DMS114 treated with DMSO at 0.1 percent for 48 hours (cell line): ENCODE measurements around the gene PURA.
"Not testable (repeated sequence)": the region's sequence is repeated elsewhere in the genome, so short reads cannot be mapped to it uniquely, and the experiment has no call there.

Experiments used
- DNase-seq: peaks from one replicate; lab custom pipeline; 2025; ENCODE audit not compliant: unreplicated experiment; lab: John Stamatoyannopoulos, UW

The PURA gene

GRCh38 chr5:140134277-140134935 lies 20.5 kb downstream of the PURA start:
- DNase-seq = no peak

- DNase-seq = no peak
These were observed 21.2 kb downstream of the PURA start for GRCh38 chr5:140135127-140135526.

DNA sequence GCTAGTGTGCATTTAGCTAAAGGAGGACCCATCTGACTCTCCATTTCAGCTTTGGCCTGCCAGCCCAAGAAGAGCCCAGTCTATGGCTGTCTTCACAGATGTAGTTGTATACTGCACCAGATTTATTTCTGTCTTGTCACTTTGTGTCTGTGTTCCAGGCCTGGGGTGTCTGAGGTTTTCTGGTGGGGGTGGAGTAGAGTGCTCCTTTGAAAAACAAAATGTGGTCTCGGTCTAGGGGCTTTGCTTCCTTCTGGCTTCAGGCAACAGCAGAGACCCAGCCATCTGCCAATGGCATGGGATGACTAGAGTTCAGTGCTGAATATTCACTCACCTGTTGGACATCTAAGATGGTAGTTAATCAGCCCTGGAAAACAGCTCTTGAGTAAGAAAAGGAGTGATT lies 22.7 kb downstream of the PURA start:
- DNase-seq = no peak

DNA sequence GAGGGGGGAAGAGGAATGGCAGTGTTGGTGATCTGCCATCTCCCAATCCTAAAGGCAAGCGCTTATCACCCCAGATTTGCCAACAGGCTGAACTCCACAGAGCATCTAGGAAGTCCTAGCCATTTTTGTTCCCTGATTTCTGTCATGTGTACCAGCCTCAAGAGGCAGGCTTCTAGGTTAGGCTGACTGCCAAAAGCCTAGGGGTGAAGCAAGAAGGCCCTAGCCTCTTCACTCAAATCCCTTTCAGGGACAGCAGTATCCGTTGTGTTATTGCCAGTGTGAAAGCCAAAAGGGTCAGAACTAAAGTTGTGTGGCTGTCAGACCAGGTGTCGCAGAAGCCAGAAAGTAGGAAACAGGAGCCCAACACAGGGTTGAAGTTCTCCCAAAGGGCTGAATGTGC lies 26.5 kb downstream of the PURA start:
- no peak for DNase-seq

DNA sequence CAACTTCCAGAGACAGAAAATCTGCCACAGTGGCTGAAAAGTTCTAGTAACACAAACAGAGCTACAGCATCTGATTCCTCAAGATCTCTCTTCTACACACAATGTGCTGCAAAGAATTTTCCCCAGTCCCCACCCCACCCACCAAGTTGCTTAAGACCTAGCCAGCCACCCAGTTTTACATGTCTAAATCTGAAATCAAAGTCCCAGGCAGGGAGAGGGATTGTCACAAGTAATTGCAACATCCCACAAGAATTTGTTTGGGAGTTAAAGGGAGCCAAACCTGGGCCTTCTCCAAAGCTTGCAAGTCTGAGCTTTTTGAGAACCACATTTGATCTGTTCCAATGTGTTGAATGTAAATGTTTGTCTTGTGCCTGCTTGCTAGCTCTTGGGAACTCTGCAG lies 27.3 kb downstream of the PURA start:
- DNase-seq = no peak

DNA sequence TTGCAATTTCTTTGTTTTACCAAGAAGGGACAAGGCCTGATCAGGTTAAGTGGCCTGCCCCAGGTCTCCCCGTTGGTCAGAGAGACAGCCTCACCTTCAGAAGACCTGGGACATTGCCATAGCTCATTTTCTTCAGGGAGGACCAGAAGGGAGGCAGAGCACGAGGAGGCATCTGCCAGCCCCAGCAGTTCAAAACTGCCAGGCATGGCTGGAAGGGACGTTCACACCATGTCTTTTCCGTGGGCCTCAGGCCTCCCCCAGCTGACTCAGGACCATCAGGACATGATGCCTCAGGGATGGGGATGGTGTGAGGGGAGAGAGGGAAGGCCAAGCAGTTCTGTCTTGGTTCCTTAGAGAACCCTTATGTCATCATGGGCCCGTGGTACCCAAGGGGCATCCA lies 28.3 kb downstream of the PURA start:
- DNase-seq = no peak

DNA sequence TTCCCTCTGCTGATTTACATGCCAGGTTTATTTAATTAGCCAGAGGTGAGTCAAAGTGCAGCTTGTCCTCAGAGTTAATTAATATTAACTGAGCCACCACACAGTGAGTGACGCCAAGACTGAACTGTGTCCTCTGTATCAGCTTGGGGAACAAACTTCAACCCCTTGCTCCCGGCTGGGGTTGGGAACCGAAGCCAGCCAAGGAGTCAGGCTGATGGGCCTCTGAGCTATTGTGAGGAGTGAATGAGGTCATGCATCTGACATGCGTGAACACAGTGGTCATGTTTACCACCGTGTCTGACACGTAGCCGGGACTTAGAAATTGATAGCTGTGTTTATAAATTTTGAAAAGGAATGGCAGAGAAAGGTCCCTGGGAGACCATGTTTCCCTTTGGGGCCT lies 28.9 kb downstream of the PURA start:
- no peak for DNase-seq

DNA sequence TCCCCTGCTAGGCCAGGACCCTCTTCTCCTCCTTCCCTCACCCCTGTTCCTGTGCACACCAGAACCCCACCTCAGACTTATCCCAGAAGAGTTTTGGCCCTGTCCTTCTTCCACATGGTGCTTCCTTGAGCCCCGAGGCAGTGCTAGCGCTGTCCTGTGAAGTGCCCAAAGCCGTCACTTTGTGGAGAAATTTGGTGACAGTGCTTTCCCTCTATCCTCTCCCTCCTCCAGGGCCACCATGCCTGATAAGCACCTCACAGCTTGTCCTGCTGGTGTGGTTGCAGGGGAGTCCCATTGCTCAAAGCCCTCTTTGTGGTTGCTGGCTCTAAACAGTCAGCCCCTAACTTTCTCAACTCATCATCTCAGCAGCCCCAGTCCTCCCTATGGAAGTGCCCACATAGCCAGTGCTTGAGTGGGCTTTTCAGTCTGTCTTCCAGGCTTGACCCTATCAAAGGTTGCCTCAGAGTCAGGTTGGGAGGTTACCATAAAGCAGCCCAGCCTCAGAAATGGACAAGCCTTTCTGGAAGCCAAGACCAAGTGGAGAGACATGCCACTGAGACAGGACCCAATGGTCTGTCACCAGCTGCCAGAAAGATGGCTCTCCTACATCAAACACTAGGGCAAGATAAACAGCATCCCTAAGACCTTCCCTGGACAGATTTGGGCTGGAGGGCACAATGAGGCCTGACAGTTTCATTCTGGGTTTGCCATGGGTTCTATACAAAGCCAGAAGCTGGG lies 29.8 kb downstream of the PURA start:
- no peak for DNase-seq

GRCh38 chr5:140145256-140145655 lies 31.3 kb downstream of the PURA start:
- DNase-seq = no peak

DNA sequence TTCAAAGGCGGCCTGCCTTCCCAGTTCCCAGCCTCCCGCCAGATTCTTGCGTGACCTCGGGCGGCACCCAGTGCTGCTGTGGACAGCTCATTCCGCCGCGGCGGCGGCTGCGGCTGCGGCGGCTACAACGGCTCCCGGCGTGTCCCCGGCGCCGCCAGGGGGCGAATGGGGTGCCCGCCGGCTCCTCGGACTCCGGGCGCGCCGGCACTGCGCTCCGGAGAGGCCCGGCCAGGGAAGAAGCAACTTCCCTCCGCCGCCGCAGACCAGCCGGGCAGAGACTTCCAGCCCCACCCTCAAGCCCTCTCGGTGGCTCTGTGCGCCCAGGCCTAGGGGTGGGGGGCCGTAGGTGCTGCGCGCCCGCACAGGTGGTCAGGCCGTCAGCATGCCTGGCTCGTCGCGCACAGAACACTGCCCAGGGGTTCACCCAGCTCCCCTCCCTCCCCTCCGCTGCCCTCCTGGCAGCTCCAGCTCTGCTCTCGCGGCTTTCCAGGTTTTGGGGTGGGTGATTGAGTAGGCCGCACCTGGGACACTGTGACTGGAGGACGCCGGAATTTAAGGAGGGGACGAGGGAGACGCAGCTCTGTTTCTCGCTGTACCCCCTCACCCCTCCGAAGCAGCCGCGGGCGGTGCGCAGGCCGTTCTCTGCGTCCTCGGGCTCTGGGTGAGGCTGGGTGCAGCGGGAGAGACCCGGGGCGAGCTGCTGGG lies 32.1 kb downstream of the PURA start:
- DNase-seq = no peak

DNA sequence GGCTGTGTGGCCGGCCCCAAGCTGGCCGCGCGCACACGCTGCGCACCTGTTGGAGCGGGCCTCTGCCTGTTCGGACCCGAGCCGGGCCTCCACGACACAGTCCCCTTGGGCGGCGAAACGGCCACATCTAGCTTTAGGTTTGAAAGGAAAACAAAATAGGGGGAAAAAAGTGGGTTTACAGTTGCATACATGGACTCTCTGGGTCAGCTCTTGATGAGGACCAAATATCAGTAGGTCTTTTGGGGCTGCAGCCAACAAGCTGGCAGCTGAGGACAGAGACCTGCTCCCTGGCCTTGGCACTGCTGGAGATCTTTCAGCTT lies 32.6 kb downstream of the PURA start:
- no peak for DNase-seq

- no peak for DNase-seq
These were observed 33.6 kb downstream of the PURA start for GRCh38 chr5:140147460-140147859.

DNA sequence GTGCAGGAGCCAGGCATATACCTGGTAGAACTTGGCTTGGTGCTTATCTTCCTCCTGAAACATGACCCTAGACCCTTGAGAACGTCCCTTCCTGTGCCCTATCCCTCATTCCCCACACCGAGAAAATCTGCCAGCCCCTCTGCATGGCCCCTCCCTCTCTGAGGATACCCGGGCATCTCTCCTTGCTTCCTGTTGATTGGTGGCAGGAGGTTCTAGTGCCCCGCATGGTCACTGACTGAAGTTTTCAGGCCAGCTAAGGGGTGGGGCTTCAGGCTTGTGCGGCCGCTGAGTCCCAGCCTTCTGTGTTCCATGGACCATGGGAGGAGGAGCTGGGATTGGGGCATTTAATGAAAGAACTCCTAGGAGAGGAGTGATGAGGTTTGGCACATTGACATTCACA lies 34.6 kb downstream of the PURA start:
- no peak for DNase-seq

GRCh38 chr5:140150201-140150600 lies 36.3 kb downstream of the PURA start:
- DNase-seq = no peak

GRCh38 chr5:140151144-140152021 lies 37.5 kb downstream of the PURA start:
- no peak for DNase-seq

DNA sequence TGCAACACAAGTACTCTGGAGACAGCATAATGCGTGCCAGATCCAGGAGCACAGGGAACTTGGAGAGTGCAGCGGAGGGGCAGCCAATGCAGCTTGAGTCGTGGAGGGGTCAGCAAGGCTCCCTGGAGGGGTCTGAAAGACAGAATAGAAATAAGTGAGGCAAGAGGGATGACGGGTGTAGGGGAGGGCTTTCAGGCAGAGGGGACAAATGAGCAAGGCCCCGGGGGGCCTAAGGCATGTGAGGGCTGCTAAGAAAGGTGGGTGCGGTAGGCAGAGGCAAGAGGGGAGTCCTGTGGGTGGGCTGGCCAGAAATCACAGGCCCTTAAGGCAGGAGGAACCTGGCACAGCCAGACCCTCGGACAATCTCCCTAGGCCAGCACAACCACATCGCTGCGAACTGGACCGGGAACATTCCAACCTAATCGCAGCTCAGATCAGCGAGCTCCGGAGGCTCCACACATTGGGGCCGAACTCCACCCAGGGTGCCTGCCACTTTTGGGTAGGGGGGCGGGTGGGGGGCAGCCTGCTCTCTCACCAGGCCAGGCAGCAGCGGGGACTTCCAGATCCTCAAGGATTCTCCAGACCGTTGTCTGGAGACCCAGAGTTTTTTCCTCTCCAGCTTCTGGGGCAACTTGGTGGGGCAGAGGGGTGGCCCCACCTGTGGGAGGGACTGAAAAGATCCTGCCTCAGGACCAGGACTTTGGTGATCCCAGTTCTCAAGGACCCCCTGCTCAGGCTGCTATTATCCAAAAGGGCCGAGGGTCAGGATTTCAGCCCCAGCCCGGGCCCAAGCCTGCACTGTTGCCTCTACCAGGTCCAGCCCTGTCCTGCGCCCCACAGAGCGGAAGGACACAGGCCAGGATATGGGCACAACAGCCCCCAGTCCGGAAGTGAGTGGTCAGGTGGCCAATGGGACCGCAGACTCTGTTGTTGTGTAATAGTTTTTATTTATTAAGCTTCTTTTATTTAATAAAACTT lies 38.4 kb downstream of the PURA start:
- DNase-seq = no peak

GRCh38 chr5:140153255-140153654 lies 39.3 kb downstream of the PURA start:
- DNase-seq = no peak

GRCh38 chr5:140153905-140154304 lies 40.0 kb downstream of the PURA start:
- DNase-seq = no peak

GRCh38 chr5:140154710-140155381 lies 40.9 kb downstream of the PURA start:
- DNase-seq = not testable (repeated sequence)
